DOHH2 (cell line): ENCODE data around the gene STON2.

Experiments
- H3F3A ChIP-seq: fragments of 200-600 bp; sonication (generic), shearing (Covaris generic); 2 replicates; pipeline ENCODE4 v1.6.0; 2016; ENCODE audit warnings: antibody characterized with exemption, mild to moderate bottlenecking; ENCODE audit not compliant: control insufficient read depth, insufficient read depth
- H3K27ac ChIP-seq: fragments of 200-600 bp; sonication (generic); 2 replicates; pipeline ENCODE4 v1.5.1; 2014; ENCODE audit warnings: low read depth, mild to moderate bottlenecking, low read length, moderate library complexity
- H3K27me3 ChIP-seq: fragments of 200-600 bp; sonication (generic); 2 replicates; pipeline ENCODE4 v1.6.1; 2014; ENCODE audit warnings: mild to moderate bottlenecking, low read length, mixed read lengths; ENCODE audit not compliant: control insufficient read depth
- H3K36me3 ChIP-seq: fragments of 200-600 bp; sonication (generic); 2 replicates; pipeline ENCODE4 v1.6.1; 2014; ENCODE audit warnings: mild to moderate bottlenecking, low read length, moderate library complexity, mixed read lengths; ENCODE audit not compliant: control insufficient read depth
- H3K4me1 ChIP-seq: fragments of 200-600 bp; sonication (generic); 2 replicates; pipeline ENCODE4 v1.6.1; 2014; ENCODE audit warnings: mild to moderate bottlenecking, low read length, mixed read lengths; ENCODE audit not compliant: control insufficient read depth
- H3K4me2 ChIP-seq: fragments of 200-600 bp; sonication (generic); 2 replicates; pipeline ENCODE4 v1.6.0; 2014; ENCODE audit warnings: mild to moderate bottlenecking, low read length, moderate library complexity
- H3K4me3 ChIP-seq: fragments of 200-600 bp; sonication (generic); 2 replicates; pipeline ENCODE4 v1.5.1; 2014; ENCODE audit warnings: mild to moderate bottlenecking, low read length, mixed read lengths
- H3K79me2 ChIP-seq: fragments of 200-600 bp; sonication (generic); 2 replicates; pipeline ENCODE4 v1.6.1; 2014; ENCODE audit warnings: mild to moderate bottlenecking, low read length, mixed read lengths; ENCODE audit not compliant: control insufficient read depth
- H3K9me2 ChIP-seq: fragments of 200-600 bp; sonication (generic); replicated peaks from 2 replicates; pipeline ENCODE4 v1.6.1; 2014; ENCODE audit warnings: mild to moderate bottlenecking, low read length, mixed read lengths; ENCODE audit not compliant: control insufficient read depth
- H3K9me3 ChIP-seq: fragments of 200-600 bp; sonication (generic); 2 replicates; pipeline ENCODE4 v1.6.1; 2014; ENCODE audit warnings: antibody characterized with exemption, low read length, mixed read lengths; ENCODE audit not compliant: control insufficient read depth, insufficient read depth
- H4K20me1 ChIP-seq: fragments of 200-600 bp; sonication (generic); 2 replicates; pipeline ENCODE4 v1.6.0; 2014; ENCODE audit warnings: low read depth, mild to moderate bottlenecking, antibody characterized with exemption, low read length, moderate library complexity; ENCODE audit not compliant: control insufficient read depth, insufficient read depth
- EZH2phosphoT487 ChIP-seq: fragments of 200-600 bp; sonication (generic); IDR thresholded peaks from 2 replicates; pipeline ENCODE4 v1.6.1; 2017; ENCODE audit warnings: borderline replicate concordance, mild to moderate bottlenecking, antibody characterized with exemption, low read length, moderate library complexity, mixed read lengths
- TF ChIP-seq, protein P1 (sequence below): fragments of 200-600 bp; sonication (generic); IDR thresholded peaks from one replicate; pipeline ENCODE4 v1.5.1; 2014; ENCODE audit warnings: antibody characterized with exemption, mild to moderate bottlenecking, low read depth, low read length; ENCODE audit not compliant: poor library complexity, severe bottlenecking

Gene STON2, protein sequence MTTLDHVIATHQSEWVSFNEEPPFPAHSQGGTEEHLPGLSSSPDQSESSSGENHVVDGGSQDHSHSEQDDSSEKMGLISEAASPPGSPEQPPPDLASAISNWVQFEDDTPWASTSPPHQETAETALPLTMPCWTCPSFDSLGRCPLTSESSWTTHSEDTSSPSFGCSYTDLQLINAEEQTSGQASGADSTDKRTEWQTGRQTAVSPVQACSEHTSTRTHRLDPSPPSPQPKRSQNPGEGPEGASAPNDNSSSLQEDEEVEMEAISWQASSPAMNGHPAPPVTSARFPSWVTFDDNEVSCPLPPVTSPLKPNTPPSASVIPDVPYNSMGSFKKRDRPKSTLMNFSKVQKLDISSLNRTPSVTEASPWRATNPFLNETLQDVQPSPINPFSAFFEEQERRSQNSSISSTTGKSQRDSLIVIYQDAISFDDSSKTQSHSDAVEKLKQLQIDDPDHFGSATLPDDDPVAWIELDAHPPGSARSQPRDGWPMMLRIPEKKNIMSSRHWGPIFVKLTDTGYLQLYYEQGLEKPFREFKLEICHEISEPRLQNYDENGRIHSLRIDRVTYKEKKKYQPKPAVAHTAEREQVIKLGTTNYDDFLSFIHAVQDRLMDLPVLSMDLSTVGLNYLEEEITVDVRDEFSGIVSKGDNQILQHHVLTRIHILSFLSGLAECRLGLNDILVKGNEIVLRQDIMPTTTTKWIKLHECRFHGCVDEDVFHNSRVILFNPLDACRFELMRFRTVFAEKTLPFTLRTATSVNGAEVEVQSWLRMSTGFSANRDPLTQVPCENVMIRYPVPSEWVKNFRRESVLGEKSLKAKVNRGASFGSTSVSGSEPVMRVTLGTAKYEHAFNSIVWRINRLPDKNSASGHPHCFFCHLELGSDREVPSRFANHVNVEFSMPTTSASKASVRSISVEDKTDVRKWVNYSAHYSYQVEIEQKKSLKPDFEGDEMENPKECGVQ

DNA sequence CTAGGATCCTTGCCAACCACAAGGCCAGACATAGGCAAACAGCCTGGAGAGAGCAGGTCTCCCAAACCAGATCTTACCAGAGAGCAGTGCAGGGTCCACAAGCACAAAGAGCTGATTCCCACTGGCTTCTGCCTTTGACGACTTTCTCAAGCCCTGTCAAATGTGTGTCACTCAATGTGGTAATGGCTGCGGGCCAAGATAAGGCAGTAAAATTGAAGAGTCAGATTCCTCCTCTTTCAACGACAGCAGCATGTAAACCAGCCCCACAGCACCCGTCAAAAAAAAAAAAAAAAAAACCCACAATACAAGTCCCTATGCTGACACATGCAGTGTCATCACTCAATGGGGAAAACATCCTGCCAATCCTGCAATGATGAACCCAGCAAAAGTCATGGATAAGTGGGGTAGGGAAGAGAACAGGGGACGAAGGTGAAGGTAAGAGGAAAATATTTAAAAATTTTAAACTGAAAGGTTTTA lies at the start of gene STON2:
Gene STON2 (minus strand): TSS at position 123 of the 477 bp plus-strand sequence. CDS start 1,942 bp downstream, outside the sequence.
- Histone ChIP-seq H3K4me1 (no peaks in the 10 kb centered on the region), H4K20me1 (no peaks in the 10 kb centered on the region), H3K9me2 (no peaks in the 10 kb centered on the region), H3K4me3 (no peak within 1 kb of the TSS), H3K4me2 (no peak within 1 kb of the TSS), H3K9me3 (no peaks in the 10 kb centered on the region), H3K27ac (no peak within 1 kb of the TSS), H3K27me3 (no peaks in the 10 kb centered on the region), H3F3A (no peaks in the 10 kb centered on the region), H3K79me2 (no peaks in the 10 kb centered on the region), H3K36me3 (no peaks in the 10 kb centered on the region)
- TF ChIP-seq EZH2phosphoT487: no peak
- TF ChIP-seq, protein P1, sequence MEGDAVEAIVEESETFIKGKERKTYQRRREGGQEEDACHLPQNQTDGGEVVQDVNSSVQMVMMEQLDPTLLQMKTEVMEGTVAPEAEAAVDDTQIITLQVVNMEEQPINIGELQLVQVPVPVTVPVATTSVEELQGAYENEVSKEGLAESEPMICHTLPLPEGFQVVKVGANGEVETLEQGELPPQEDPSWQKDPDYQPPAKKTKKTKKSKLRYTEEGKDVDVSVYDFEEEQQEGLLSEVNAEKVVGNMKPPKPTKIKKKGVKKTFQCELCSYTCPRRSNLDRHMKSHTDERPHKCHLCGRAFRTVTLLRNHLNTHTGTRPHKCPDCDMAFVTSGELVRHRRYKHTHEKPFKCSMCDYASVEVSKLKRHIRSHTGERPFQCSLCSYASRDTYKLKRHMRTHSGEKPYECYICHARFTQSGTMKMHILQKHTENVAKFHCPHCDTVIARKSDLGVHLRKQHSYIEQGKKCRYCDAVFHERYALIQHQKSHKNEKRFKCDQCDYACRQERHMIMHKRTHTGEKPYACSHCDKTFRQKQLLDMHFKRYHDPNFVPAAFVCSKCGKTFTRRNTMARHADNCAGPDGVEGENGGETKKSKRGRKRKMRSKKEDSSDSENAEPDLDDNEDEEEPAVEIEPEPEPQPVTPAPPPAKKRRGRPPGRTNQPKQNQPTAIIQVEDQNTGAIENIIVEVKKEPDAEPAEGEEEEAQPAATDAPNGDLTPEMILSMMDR: no peak

DNA sequence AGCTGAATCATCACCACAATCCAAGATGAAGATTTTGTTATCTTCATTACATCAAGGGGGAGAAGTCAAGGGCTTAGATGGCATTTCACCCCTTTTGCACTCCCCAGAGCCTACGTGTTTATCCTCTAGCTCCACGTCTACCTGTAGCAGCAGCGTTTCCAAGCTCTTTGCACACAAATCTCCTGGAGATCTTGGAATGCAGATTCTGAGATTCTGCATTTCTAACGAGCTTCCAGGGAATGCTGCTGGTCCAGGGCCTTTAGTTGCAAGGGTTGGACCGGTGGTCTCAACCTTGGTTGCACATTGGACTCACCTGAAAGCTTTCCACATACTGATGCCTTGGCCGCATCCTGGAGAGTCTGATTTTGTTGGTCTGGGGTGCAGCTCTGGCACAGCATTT lies 49.5 kb upstream of the STON2 start:
- no peaks in the 10 kb centered on the region for H3F3A ChIP-seq
- H3K36me3 ChIP-seq: no peaks in the 10 kb centered on the region
- H3K79me2 ChIP-seq: no peaks in the 10 kb centered on the region
- TF ChIP-seq, protein P1: no peak
- H3K9me3 ChIP-seq: no peaks in the 10 kb centered on the region
- no peaks in the 10 kb centered on the region for H3K9me2 ChIP-seq
- no peaks in the 10 kb centered on the region for H3K4me1 ChIP-seq
- H3K4me2 ChIP-seq: no peak overlapping the region
- no peak overlapping the region for H3K27ac ChIP-seq
- H4K20me1 ChIP-seq: no peaks in the 10 kb centered on the region
- 0 out of 2 replicates have a peak, but pooled peaks cover 8% of the 10 kb centered on the region for H3K27me3 ChIP-seq
- H3K4me3 ChIP-seq: no peak overlapping the region

DNA sequence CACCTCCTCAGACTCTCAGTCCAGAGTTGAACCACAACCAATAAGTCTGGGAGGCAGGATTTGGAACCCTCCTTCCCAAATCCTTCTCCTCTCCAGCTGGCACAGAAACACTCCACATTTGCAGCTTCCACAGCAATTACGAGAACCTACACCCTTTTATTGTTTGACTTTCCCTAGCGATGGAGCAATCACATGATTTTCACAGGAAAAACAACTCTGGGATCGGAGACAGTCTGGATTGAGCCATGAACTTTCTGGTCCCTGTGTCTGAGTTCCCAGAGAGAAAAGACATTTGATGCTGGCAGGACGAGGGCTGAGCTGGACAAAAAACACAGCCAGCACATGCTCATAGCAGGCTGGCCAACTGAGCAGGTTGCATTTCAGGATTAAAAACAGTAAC lies 49.0 kb upstream of the STON2 start:
- no peak overlapping the region for H3K4me2 ChIP-seq
- no peak overlapping the region for H3K4me3 ChIP-seq
- H3K27me3 ChIP-seq: 0 out of 2 replicates have a peak, but pooled peaks cover 8% of the 10 kb centered on the region
- H3K79me2 ChIP-seq: no peaks in the 10 kb centered on the region
- H3K9me2 ChIP-seq: no peaks in the 10 kb centered on the region
- no peaks in the 10 kb centered on the region for H3F3A ChIP-seq
- TF ChIP-seq EZH2phosphoT487: no peak
- TF ChIP-seq, protein P1: no peak
- no peaks in the 10 kb centered on the region for H3K4me1 ChIP-seq
- H3K36me3 ChIP-seq: no peaks in the 10 kb centered on the region
- H4K20me1 ChIP-seq: no peaks in the 10 kb centered on the region
- H3K9me3 ChIP-seq: no peaks in the 10 kb centered on the region
- H3K27ac ChIP-seq: no peak overlapping the region
